ENCODE measurements around the gene SERPINA9. TPM values are rescaled to one million over a fixed set of nuclear protein-coding genes. Genes with fewer than 3 reads are reported as not detected.
"Not testable (repeated sequence)": the region's sequence is repeated elsewhere in the genome, so short reads cannot be mapped to it uniquely, and the experiment has no call there.

Gene SERPINA9
- total RNA-seq, 1 experiment from 2014 or later, result not detected

- intact Hi-C loops (cut with micrococcal nuclease; ENCODE audit: unreplicated experiment), result no loop called here
- no peaks in the 10 kb centered on the region for H3K9me2 ChIP-seq (ENCODE audit: insufficient read depth)
- H3K9me3 ChIP-seq (ENCODE audit: insufficient read depth, low read depth), result no peaks in the 10 kb centered on the region
- no peaks in the 10 kb centered on the region for H3K27me3 ChIP-seq (ENCODE audit: insufficient read depth, low read depth)
- CTCF ChIA-PET, result no interaction called here
- H3K36me3 ChIP-seq (ENCODE audit: low read depth), result no peaks in the 10 kb centered on the region
- no peak overlapping the region for H3K4me2 ChIP-seq
- DNase-seq, result no peak
- no peaks in the 10 kb centered on the region for H3K4me1 ChIP-seq (replicated peaks; ENCODE audit: insufficient read depth)
- POLR2A ChIA-PET (ENCODE audit: unreplicated experiment), result no interaction called here
- H2AFZ ChIP-seq, result no peak overlapping the region
- no TSS peak for BruUV-seq (replicated peaks)
- no peak overlapping the region for H3K27ac ChIP-seq
- H3K79me2 ChIP-seq (ENCODE audit: low read depth), result no peaks in the 10 kb centered on the region
- TF ChIP-seq, protein P1, sequence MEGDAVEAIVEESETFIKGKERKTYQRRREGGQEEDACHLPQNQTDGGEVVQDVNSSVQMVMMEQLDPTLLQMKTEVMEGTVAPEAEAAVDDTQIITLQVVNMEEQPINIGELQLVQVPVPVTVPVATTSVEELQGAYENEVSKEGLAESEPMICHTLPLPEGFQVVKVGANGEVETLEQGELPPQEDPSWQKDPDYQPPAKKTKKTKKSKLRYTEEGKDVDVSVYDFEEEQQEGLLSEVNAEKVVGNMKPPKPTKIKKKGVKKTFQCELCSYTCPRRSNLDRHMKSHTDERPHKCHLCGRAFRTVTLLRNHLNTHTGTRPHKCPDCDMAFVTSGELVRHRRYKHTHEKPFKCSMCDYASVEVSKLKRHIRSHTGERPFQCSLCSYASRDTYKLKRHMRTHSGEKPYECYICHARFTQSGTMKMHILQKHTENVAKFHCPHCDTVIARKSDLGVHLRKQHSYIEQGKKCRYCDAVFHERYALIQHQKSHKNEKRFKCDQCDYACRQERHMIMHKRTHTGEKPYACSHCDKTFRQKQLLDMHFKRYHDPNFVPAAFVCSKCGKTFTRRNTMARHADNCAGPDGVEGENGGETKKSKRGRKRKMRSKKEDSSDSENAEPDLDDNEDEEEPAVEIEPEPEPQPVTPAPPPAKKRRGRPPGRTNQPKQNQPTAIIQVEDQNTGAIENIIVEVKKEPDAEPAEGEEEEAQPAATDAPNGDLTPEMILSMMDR (conservative IDR thresholded peaks at IDR 0.05), result no peak
- no peak for TF ChIP-seq EZH2 (IDR thresholded peaks at IDR 0.05; ENCODE audit: low read depth)
- no peaks in the 10 kb centered on the region for H3F3A ChIP-seq (ENCODE audit: insufficient read depth, low read depth)
- no peaks in the 10 kb centered on the region for H4K20me1 ChIP-seq (ENCODE audit: insufficient read depth)
- H3K4me3 ChIP-seq, result no peak overlapping the region
Measured at GRCh38 chr14:94421316-94421715, 54.7 kb downstream of the SERPINA9 start.

GRCh38 chr14:94417497-94418205 lies 58.3 kb downstream of the SERPINA9 start:
- H2AFZ ChIP-seq; H3K79me2 ChIP-seq (ENCODE audit: low read depth); H4K20me1 ChIP-seq (ENCODE audit: insufficient read depth); intact Hi-C loops (cut with micrococcal nuclease; ENCODE audit: unreplicated experiment); H3K4me2 ChIP-seq; H3K4me3 ChIP-seq; H3K9me2 ChIP-seq (ENCODE audit: insufficient read depth); POLR2A ChIA-PET (ENCODE audit: unreplicated experiment); H3K4me1 ChIP-seq (replicated peaks; ENCODE audit: insufficient read depth); H3F3A ChIP-seq (ENCODE audit: insufficient read depth, low read depth); CTCF ChIA-PET; H3K36me3 ChIP-seq (ENCODE audit: low read depth); H3K27ac ChIP-seq; H3K9me3 ChIP-seq (ENCODE audit: insufficient read depth, low read depth); DNase-seq; H3K27me3 ChIP-seq (ENCODE audit: insufficient read depth, low read depth); BruUV-seq (replicated peaks): not testable (repeated sequence)

Other genes with a start within 250 kb of the SERPINA9 start
- not detected in 2 replicates for gene SERPINA10, start 182.9 kb downstream of the SERPINA9 start, total RNA-seq (2021)
- not detected in 2 replicates for gene SERPINA6, start 152.9 kb downstream of the SERPINA9 start, total RNA-seq (2021)
- gene SERPINA2, start 109.5 kb downstream of the SERPINA9 start, total RNA-seq (2021), result not detected in 2 replicates
- not detected in 2 replicates for gene SERPINA1, start 87.6 kb downstream of the SERPINA9 start, total RNA-seq (2021)
- gene SERPINA11, start 23.4 kb downstream of the SERPINA9 start, total RNA-seq (2021), result not detected in 2 replicates
- gene SERPINA12, start 33.3 kb upstream of the SERPINA9 start, total RNA-seq (2021), result not detected in 2 replicates
- gene SERPINA4, start 85.2 kb upstream of the SERPINA9 start, total RNA-seq (2021), result not detected in 2 replicates
- not detected in 2 replicates for gene SERPINA5, start 105.2 kb upstream of the SERPINA9 start, total RNA-seq (2021)
- gene SERPINA3, start 136.2 kb upstream of the SERPINA9 start, total RNA-seq (2021), result not detected in 2 replicates

All from PC-9 (cell line).